ENCODE measurements around the gene DEFB112.

DEFB112 gene

GRCh38 chr6:50049829-50050228 is at the start of gene DEFB112:
Gene DEFB112, minus strand, starts transcription at chr6:50049929. Its CDS starts 60 bp downstream, at chr6:50049869.
- no peaks in the 10 kb centered on the region for H3K36me3 ChIP-seq (ENCODE audit: control insufficient read depth, insufficient read depth, low read length)
- no peak for TF ChIP-seq CTCF (IDR thresholded peaks at IDR 0.05; ENCODE audit: insufficient read depth, low read length, poor library complexity, severe bottlenecking)
- DNase-seq (ENCODE audit: extremely low read depth, insufficient read length), result no peak
- H3K27me3 ChIP-seq (replicated peaks; ENCODE audit: control insufficient read depth, insufficient read depth, low read length), result no peaks in the 10 kb centered on the region
- no peak within 1 kb of the TSS for H3K4me3 ChIP-seq (replicated peaks; ENCODE audit: low read depth, low read length)

GRCh38 chr6:50098641-50098993 is 48.9 kb upstream of the DEFB112 start:
- Histone ChIP-seq H3K36me3 (ENCODE audit: control insufficient read depth, insufficient read depth, low read length) (no peaks in the 10 kb centered on the region), H3K27me3 (replicated peaks; ENCODE audit: control insufficient read depth, insufficient read depth, low read length) (no peaks in the 10 kb centered on the region; the same call in 1 of the 2 replicates), H3K4me3 (replicated peaks; ENCODE audit: low read depth, low read length) (no peak overlapping the region)
- DNase-seq (ENCODE audit: extremely low read depth, insufficient read length), result no peak
- TF ChIP-seq CTCF (IDR thresholded peaks at IDR 0.05; ENCODE audit: insufficient read depth, low read length, poor library complexity, severe bottlenecking), result no peak

GRCh38 chr6:50097966-50098640 is 48.4 kb upstream of the DEFB112 start:
- Histone ChIP-seq H3K4me3 (replicated peaks; ENCODE audit: low read depth, low read length) (no peak overlapping the region), H3K27me3 (replicated peaks; ENCODE audit: control insufficient read depth, insufficient read depth, low read length) (no peaks in the 10 kb centered on the region; the same call in 1 of the 2 replicates), H3K36me3 (ENCODE audit: control insufficient read depth, insufficient read depth, low read length) (no peaks in the 10 kb centered on the region)
- no peak for DNase-seq (ENCODE audit: extremely low read depth, insufficient read length)
- no peak for TF ChIP-seq CTCF (IDR thresholded peaks at IDR 0.05; ENCODE audit: insufficient read depth, low read length, poor library complexity, severe bottlenecking)

GRCh38 chr6:50096296-50096695 is 46.6 kb upstream of the DEFB112 start:
- TF ChIP-seq CTCF (IDR thresholded peaks at IDR 0.05; ENCODE audit: insufficient read depth, low read length, poor library complexity, severe bottlenecking), result no peak
- no peaks in the 10 kb centered on the region for H3K36me3 ChIP-seq (ENCODE audit: control insufficient read depth, insufficient read depth, low read length)
- DNase-seq (ENCODE audit: extremely low read depth, insufficient read length), result no peak
- no peaks in the 10 kb centered on the region for H3K27me3 ChIP-seq (replicated peaks; ENCODE audit: control insufficient read depth, insufficient read depth, low read length)
- H3K4me3 ChIP-seq (replicated peaks; ENCODE audit: low read depth, low read length), result no peak overlapping the region

- TF ChIP-seq CTCF (IDR thresholded peaks at IDR 0.05; ENCODE audit: insufficient read depth, low read length, poor library complexity, severe bottlenecking), result no peak
- H3K27me3 ChIP-seq (replicated peaks; ENCODE audit: control insufficient read depth, insufficient read depth, low read length), result no peaks in the 10 kb centered on the region
- no peak for DNase-seq (ENCODE audit: extremely low read depth, insufficient read length)
- no peaks in the 10 kb centered on the region for H3K36me3 ChIP-seq (ENCODE audit: control insufficient read depth, insufficient read depth, low read length)
- no peak overlapping the region for H3K4me3 ChIP-seq (replicated peaks; ENCODE audit: low read depth, low read length)
Observed at GRCh38 chr6:50093938-50094272, 44.2 kb upstream of the DEFB112 start.

Measured in GM06990 (cell line).